Muscle of arm (tissue), 12 donors: ENCODE data around the gene RBFOX2. TPM values are rescaled to one million over a fixed set of nuclear protein-coding genes. Genes with fewer than 3 reads are reported as not detected.
"Not testable (repeated sequence)": the region's sequence is repeated elsewhere in the genome, so short reads cannot be mapped to it uniquely, and the experiment has no call there.

Source experiments
- DNase-seq: peaks from one replicate; pipeline ENCODE4 v3.0.0-alpha.2; 2013
- polyA plus RNA-seq, 12 donors: library from polyadenylated mRNA; unstranded; fragments of 120-200 nt; gene quantifications; one replicate each; pipeline ENCODE4 v1.2.1, GENCODE V29; 2013; ENCODE audit not compliant: insufficient read length in 12 of 12

Gene RBFOX2
- polyA plus RNA-seq, 12 donors = 180 to 394 (median 218) TPM

DNA sequence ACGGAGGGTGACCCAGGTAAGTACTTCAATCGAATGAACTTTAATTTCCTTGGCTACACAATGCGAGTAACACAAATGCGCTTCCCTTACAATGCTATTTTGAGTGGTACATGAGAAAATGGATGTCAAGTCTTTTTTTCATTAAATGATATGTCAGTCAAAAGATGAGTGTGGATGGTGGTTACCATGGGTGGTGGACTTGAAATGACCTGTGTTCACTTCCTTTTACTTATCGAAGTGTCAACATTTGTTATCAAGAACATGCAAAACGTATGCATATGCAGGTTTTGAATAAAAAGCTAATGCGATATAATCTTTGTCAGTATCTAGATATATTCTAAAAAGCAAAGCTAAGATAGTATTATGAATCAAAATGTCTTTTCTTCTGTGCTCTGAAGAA is 319.7 kb downstream of the RBFOX2 start:
- no peak for DNase-seq

DNA sequence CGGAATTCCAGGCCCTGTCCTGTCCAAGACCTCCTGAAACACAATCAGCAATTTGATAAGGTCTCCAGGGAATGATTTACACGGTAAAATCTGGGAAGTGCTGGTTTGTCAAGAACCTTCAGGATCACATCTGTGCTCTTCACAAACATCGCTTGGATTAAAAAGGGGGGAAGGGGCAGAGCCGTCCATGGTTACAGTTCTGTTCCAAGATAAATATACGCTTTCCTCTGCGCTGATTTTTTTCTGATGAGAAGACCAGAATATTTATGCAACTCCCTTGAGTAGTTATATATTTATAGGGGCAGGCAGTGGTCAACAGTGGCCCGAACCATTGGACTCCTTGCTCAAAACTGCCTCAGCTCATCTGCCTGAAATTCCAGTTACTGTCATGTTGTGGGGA is 320.2 kb downstream of the RBFOX2 start:
- DNase-seq = no peak

GRCh38 chr22:35705141-35705540 is 323.5 kb downstream of the RBFOX2 start:
- DNase-seq = no peak

DNA sequence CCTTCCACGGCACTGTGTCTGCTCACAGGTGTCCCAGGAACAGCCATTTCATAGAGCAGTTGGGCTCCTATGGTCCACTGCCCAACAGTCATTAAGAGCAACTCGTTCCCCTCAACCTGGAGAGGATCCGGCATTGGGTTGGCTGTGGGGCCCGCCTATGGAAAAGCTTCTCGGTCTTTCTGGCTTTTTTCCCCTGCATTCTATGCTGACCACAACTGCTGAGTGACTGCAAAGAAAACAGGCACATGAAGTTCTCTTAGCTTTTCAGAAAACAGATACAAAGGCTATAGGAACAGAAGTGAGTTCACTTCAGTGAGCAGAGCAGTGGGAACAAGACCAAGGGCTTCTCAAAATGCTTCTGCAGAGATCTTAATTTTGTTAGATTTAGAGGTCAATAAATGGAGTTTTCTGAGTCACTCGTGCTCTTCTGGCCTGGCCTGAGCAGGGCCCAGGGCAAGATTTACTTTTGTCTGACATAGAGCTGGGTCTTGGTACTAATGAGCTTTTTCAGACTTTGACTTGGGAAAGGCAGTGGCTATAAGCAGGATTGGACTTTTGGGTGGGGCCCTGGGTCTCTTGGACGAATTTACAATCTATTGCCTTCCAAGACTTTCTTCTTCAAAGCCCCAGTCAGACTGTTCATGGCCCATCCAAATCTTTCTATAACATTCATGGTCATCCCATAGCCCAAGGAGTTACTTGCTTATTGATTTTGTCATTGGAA is 324.6 kb downstream of the RBFOX2 start:
- no peak for DNase-seq

- DNase-seq = not testable (repeated sequence)
Measured at GRCh38 chr22:35699852-35700251, 328.8 kb downstream of the RBFOX2 start.

DNA sequence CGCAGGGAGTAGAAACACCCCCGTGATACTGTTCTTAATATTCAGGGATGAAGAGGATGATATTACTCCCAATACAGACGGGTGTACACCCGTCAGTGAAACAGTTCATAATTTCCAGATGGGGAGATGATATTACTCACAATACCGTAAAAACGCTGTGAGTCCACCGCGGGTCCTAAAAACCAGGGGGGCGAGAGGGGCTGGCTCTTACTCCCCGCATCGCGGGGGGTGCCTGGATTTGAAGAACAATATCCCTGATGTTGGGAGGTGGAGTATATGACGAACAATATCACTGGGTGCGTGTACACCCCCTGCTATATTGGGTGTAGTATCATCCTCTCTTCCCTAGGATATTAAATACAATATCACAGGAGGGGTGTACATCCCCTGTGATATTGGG is 331.5 kb downstream of the RBFOX2 start:
- DNase-seq = no peak

- no peak for DNase-seq
Measured at GRCh38 chr22:35695202-35695601, 333.4 kb downstream of the RBFOX2 start.

DNA sequence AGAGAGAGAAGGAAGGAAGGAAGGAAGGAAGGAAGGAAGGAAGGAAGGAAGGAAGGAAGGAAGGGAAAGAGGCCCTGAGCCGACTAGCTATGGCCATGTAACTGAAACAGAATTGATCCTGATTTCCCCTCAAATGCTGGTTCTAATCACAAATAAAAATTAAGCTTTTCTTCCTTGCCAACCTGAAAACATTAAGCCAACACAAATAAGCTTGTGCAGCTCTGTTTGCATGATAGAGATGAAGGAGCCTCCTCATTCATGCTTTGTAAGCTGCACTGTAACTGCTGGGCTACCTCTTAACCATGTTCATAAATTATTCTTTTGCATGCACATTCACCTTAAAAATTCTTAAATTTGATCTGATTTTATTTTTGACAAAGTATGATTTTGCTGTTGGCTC is 338.6 kb downstream of the RBFOX2 start:
- no peak for DNase-seq

DNA sequence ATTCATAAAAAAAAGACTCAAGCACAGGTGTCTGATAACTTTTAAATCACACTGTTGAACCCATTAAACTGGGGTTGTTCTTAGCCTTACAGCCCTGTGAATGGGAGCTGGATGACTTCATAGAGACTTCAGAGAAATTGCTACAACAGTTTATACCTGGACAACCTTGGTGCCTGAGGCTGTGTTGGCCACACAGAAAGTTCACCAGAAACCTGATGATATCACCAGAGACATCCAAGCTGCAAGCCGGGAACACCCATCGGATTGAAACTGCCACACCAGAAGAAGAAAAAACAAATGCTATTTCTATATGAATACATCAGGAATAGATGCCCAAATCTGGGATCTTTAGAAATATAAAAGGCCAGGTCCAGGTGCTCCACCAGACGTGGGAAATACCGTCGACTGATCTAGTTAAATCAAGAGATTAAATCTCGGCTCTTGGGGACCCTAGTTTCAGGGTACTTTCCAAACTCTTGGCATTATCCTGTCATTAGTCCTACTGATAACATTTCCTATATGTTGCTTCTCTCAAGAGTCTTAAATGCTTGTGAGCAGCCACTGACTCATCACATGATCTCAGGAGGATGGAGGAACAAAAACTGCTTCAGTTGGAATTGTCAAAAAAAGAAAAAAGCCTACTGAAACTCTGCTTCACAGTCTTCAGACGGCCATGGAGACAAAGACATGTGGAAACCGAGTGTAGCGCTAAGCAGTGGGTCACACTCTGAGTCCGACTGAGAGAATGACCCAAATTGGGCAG is 339.5 kb downstream of the RBFOX2 start:
- no peak for DNase-seq

Other genes starting within 250 kb of the RBFOX2 start
- 10 to 100 TPM in 5 of 12 donors, 1 to 10 TPM in 6, not detected in 1; 6.8 to 18.0 (median 9.6) TPM for gene APOL3, start 131.9 kb upstream of the RBFOX2 start, polyA plus RNA-seq
- gene APOL4, start 173.0 kb upstream of the RBFOX2 start, polyA plus RNA-seq = 10 to 100 TPM in 9 of 12 donors, 1 to 10 TPM in 2, not detected in 1; 8.4 to 25.5 (median 16.2) TPM
- gene APOL2, start 210.7 kb upstream of the RBFOX2 start, polyA plus RNA-seq = 100 to 1,000 TPM in 1 of 12 donors, 10 to 100 TPM in 11; 15.2 to 170 (median 21.8) TPM
- gene APOL1, start 224.3 kb upstream of the RBFOX2 start, polyA plus RNA-seq = 1 to 10 TPM in 11 of 12 donors, not detected in 1; 2.5 to 6.0 (median 5.0) TPM